Left ventricle myocardium superior (tissue), 1 donor: ENCODE results near the gene OR5K2. TPM values are rescaled to one million over a fixed set of nuclear protein-coding genes. Genes with fewer than 3 reads are reported as not detected.

Source experiments
- ATAC-seq: fragments of 200-7000 bp; cut with Tn5 transposase; one replicate; pipeline ENCODE4 v1.9.1; 2020; ENCODE audit warnings: mild to moderate bottlenecking, moderate library complexity
- DNase-seq: peaks from one replicate; pipeline ENCODE4 v3.0.0-alpha.2; 2020
- intact Hi-C: fragments of 100-400 bp; cut with micrococcal nuclease; formaldehyde crosslinking; loops from one replicate; pipeline ENCODE4 v1.11.0; 2022
- long read RNA-seq: library from polyadenylated mRNA; unstranded; transcript quantifications from one replicate; pipeline ENCODE4 v2.0.0, GENCODE V29; 2021
- total RNA-seq: library from RNA; stranded (reverse); fragmentation: NEBNext Ultra II Directional; extraction: Animal tissue kit (Norgen Biotek cat#: 25700); gene quantifications from one replicate; pipeline ENCODE4 v1.2.1, GENCODE V29; 2021
- donor health status: DM: no; HTN: yes; CAD: no; lungs with severe emphysema.

Gene OR5K2
- total RNA-seq = not detected
- long read RNA-seq = 0 reads

DNA sequence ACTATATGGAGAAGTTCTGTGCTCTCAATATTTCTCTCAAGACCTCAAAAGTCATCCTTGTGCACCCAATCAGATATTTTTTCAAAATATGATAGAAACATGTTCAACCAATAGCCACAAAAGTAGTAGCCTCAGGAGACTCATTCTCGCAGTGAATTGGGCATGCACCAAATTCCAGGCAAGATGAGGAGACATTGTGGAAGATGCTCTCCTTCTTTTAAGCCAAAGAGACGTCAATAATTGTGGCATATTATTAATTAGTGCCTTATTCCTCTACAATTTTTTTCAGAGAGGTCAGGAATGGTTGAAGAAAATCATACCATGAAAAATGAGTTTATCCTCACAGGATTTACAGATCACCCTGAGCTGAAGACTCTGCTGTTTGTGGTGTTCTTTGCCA, at the start of gene OR5K2:
Gene OR5K2 (plus strand): TSS at position 301 of the 400 bp plus-strand sequence. CDS start 0 bp downstream, at position 301.
- ATAC-seq (no peak), DNase-seq (no peak)
- intact Hi-C loops = no loop called here

GRCh38 chr3:98449606-98450193, 47.8 kb upstream of the OR5K2 start:
- DNase-seq = no peak
- intact Hi-C loops = no loop called here
- no peak for ATAC-seq

DNA sequence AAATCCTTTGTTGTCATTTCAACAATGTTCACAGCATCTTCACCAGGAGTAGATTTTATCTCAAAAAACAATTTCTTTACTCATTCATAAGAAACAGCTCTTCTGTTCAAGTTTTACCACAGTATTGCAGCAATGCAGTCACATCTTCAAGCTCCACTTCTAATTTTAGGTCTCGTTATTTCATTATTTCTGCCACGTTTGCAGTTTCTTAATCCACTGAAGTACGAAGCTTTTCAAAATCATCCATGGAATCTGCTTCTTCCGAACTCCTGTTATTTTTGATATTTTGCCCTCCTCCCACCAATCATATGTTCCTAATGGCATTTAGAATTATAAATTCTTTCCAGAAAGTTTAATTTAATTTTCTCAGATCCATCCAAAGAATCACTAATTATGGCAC, 47.1 kb upstream of the OR5K2 start:
- no peak for DNase-seq
- no peak for ATAC-seq
- intact Hi-C loops = no loop called here

DNA sequence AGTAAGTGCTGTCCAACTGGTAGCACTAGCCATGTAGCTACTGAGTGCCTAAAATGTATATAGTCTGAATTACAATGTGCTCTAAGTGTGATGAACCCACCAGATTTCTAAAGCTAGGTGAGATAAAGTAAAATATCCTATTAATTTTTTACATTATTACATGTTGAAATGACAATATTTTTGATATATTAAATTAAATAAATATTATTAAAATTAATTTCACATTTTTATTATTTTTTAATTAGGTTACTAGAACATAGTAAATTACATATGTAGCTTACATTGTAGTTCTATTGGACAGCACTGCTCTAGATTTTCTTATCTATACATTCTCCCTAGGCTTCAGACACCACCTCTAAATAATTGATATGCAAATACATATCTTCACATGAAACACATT, 43.7 kb upstream of the OR5K2 start:
- DNase-seq (no peak), ATAC-seq (no peak)
- intact Hi-C loops = no loop called here

DNA sequence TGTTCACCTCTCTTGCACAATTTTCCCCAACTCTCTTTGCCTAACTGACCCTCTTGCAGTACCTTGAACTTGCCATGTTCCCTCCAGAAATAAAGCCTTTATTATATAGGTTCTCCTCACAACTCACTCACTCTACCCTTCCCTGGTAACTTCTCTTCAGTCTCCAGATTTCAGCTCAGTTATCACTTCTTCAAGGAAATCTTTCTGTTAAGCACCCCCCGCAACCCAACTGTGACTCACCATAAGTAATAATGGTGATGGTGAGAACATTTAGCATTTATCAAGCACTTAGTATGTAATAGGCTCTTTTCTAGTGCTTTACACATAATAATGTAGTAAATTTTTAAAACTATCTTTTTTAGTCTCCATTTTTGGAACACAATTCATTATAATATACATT, 42.6 kb upstream of the OR5K2 start:
- no peak for ATAC-seq
- no peak for DNase-seq
- intact Hi-C loops = no loop called here

DNA sequence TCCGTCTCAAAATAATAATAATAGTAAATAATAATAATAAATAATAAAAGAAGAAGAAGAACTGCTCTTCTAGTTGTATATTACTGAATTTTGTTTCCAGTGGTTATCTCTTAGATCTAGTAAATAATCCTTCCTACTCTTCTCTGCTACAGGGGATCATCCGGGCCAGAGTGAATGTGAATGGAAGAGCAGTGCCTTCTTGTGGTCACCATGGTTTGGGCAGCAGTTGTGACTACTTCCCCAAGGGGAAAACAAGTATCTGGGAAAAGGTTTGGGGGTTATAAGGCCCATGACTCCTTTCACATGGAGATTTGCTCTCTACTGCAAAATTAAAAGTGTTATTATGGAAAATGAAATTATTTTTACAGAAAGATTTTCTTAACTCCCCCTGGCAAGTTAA, 39.9 kb upstream of the OR5K2 start:
- intact Hi-C loops = no loop called here
- DNase-seq = no peak
- no peak for ATAC-seq

DNA sequence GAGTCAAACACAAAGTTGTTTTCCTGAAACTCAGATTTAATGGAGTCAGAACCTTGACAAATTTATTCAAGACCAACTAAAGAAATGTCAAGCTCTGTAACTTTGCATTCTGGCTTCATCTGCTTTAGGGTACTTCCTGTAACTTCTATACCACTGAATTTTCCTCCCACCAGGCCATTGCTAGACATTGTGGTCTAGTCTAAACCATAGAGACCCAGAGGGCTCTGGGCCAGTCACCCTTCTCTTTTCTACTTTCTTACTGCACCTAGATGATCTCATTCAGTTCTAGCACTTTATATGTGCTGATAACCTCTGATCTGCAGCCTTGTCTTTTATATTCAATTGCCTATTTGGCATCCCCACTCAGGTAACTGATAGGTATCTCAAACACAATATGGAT, 37.3 kb upstream of the OR5K2 start:
- no peak for DNase-seq
- ATAC-seq = no peak
- intact Hi-C loops = no loop called here

GRCh38 chr3:98462901-98463300, 34.6 kb upstream of the OR5K2 start, which contains the start of gene OR5K1:
TSS of gene OR5K1 (plus strand) at chr3:98463201. CDS start at chr3:98469577, 6,376 bp downstream.
- intact Hi-C loops = no loop called here

DNA sequence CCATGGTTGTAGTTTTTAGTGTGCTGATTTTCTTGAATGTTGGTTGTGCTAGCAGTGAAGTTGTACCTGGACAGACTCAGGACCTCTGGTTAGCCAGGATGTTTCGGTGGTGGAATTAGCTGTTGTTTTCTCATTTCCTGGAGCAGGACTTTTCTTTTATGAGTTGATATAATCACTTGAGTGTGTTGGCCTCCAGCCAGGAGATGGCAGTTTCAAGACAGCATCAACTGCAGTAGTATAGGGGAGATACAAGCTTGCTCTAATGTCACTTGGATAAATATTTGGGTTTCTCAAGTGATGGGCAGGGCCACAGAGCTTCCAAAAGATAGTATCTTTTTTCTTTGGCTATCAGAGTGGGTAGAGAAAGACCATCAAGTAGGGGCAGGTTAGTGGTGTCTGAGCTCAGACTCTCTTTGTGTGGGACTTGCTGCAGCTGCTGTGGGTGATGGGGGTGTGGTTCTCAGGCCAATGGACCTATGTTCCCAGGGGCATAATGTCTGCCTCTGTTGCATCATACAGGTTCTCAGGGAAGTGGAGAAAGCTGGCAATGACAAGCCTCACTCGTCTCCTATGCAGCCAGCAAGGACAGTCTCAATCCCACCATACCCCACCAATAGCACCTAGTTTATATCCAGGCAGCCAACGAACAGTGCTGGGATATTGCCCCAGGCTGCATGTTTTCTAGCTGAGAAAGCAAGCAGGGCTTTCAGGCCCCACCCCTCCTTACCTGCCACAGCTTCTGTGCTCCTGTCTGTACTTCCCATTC, 14.6 kb upstream of the OR5K2 start:
- intact Hi-C loops = no loop called here
- ATAC-seq (no peak), DNase-seq (no peak)

More at GRCh38 chr3:98462901-98463300, 34.6 kb upstream of the OR5K2 start, which contains the start of gene OR5K1:
- DNase-seq (no peak), ATAC-seq (no peak)

DNA sequence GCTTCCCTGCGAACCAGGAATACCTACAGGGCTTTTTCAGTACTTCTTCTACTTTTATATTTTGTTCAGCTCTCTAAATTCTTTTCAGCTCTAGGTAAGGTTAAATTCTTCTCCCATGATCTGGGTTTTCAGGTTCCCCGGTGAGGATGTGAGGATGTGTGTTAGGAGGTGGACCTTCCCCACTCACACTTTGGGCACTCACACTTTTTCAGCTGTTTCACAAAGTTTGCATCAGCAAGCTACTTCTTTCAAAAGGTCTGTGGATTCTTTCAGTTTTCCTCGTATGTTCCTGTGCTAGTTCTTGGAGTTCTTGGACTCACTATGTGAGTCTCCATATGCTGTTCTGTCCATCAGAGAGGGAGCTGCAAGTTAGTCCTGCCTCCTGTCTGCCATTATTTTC, 13.9 kb upstream of the OR5K2 start:
- DNase-seq = no peak
- no peak for ATAC-seq

DNA sequence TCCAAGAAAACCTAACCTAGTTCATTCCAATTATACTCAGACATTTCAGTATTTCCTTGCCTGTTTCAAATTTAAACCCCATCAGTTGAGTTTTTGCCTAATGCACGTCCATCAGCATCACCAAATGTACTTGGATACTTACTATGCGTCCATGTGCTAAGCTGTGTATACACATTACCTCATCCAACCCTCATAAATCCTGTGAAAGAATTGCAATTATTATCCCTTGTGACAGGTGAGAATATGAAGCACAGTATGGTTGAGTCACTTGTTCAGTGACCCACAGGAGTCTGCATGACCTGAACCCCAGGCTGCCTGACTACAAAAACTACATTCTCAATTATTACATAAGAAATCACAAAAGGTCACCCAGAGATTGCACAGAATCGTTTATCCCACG, 2.5 kb downstream of the OR5K2 start:
- intact Hi-C loops = no loop called here
- ATAC-seq (no peak), DNase-seq (no peak)

More for the DNA sequence above, 13.9 kb upstream of the OR5K2 start:
- intact Hi-C loops = no loop called here

DNA sequence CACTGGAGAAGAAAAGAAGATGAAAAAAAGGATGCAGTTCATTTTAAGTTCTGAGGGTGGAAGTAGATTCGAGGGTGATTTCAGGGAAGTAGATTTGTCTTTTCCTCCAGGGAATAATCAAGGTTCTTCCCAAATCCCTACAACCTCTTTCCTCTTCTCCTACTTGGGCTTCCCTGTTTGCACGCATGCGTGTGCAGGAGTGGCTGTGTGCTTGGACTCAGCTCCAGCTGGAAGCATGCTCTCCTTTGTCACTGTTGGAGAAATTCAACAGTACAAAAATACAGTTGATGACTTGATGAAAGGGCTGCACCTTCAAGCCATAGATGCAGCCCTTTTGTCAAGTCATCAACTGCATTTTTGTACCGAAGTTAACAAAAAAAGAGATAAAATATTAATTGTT, 3.8 kb downstream of the OR5K2 start:
- no peak for ATAC-seq
- no peak for DNase-seq
- intact Hi-C loops = no loop called here

- ATAC-seq (no peak), DNase-seq (no peak)
- intact Hi-C loops = no loop called here
These were observed 4.5 kb downstream of the OR5K2 start for GRCh38 chr3:98501863-98502576.

- DNase-seq (no peak), ATAC-seq (no peak)
- intact Hi-C loops = no loop called here
These were observed 7.1 kb downstream of the OR5K2 start for GRCh38 chr3:98504539-98504938.

GRCh38 chr3:98508582-98508981, 11.1 kb downstream of the OR5K2 start:
- ATAC-seq = no peak
- intact Hi-C loops = no loop called here

DNA sequence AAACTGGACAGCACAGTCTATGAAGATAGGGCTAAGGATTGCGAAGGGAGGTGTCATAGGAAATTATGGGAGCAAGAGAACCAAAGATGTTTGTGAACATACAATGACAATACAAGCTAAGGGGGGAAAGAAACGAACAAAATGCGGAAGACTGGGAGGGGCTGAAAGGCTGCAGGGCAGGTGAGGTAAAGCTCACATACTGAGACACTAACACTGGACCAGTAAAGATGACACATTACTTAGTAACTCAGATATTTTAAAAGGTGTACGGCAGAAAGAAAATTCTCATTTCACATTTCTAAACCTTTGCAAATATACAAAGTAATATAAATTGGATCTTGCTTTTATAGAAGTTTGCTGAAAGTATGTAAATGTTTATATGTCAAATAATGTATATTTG, 15.1 kb downstream of the OR5K2 start:
- ATAC-seq = no peak
- intact Hi-C loops = no loop called here
- DNase-seq = no peak

More at GRCh38 chr3:98508582-98508981, 11.1 kb downstream of the OR5K2 start:
- DNase-seq = no peak

GRCh38 chr3:98513091-98513511, 15.6 kb downstream of the OR5K2 start:
- ATAC-seq = no peak
- intact Hi-C loops = no loop called here

GRCh38 chr3:98513736-98514135, 16.3 kb downstream of the OR5K2 start:
- no peak for DNase-seq
- intact Hi-C loops = no loop called here
- no peak for ATAC-seq

More at GRCh38 chr3:98513091-98513511, 15.6 kb downstream of the OR5K2 start:
- DNase-seq = no peak

DNA sequence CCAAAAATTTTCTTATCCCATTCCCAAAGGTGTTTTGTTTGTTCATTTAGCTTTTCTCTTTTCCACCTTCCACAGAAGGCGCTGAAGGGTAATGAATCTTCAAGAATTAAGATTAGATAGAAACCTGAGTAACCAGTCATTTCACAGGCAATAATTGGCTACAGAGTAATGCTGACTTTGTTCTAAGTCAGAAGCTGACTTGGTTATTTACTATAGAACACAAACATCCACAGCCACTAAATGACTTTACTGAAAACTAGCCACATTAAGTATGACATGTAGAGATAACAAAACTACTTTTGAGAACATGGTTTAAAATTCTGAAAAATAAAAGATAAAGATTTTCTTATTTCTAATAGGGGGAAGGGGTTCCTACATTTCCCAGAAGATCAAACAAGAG, 17.5 kb downstream of the OR5K2 start:
- ATAC-seq (no peak), DNase-seq (no peak)
- intact Hi-C loops = no loop called here

- intact Hi-C loops = no loop called here
- no peak for DNase-seq
- ATAC-seq = no peak
These were observed 21.3 kb downstream of the OR5K2 start for GRCh38 chr3:98518816-98519215.
